Karpas-422 (cell line): Measurements from ENCODE around the gene SLTM. TPM values are rescaled to one million over a fixed set of nuclear protein-coding genes. Genes with fewer than 3 reads are reported as not detected.
"Not testable (repeated sequence)": the region's sequence is repeated elsewhere in the genome, so short reads cannot be mapped to it uniquely, and the experiment has no call there.

ENCODE experiments used
- DNase-seq: peaks from one replicate; pipeline ENCODE4 v3.0.0-alpha.2; 2015
- H2AFZ ChIP-seq: fragments of 200-600 bp; sonication (generic); 2 replicates; pipeline ENCODE4 v1.6.1; 2014; ENCODE audit warnings: antibody characterized with exemption, low read length, mixed read lengths
- H3K27ac ChIP-seq: fragments of 200-600 bp; sonication (generic); 2 replicates; pipeline ENCODE4 v1.5.1; 2014; ENCODE audit warnings: mild to moderate bottlenecking, low read length, moderate library complexity
- H3K27me3 ChIP-seq: fragments of 200-600 bp; sonication (generic); 2 replicates; pipeline ENCODE4 v1.6.1; 2014; ENCODE audit warnings: low read length, mixed read lengths
- H3K36me3 ChIP-seq: fragments of 200-600 bp; sonication (generic); 2 replicates; pipeline ENCODE4 v1.6.1; 2014; ENCODE audit warnings: low read length, mixed read lengths; ENCODE audit not compliant: insufficient read depth
- H3K4me1 ChIP-seq: fragments of 200-600 bp; sonication (generic); 2 replicates; pipeline ENCODE4 v1.6.1; 2014; ENCODE audit warnings: mild to moderate bottlenecking, low read length, mixed read lengths
- H3K4me2 ChIP-seq: fragments of 200-600 bp; sonication (generic); 2 replicates; pipeline ENCODE4 v1.6.1; 2014; ENCODE audit warnings: low read length, low read depth, mild to moderate bottlenecking; ENCODE audit not compliant: poor library complexity, severe bottlenecking
- H3K4me3 ChIP-seq: fragments of 200-600 bp; sonication (generic); 2 replicates; pipeline ENCODE4 v1.5.1; 2014; ENCODE audit warnings: mild to moderate bottlenecking, antibody characterized with exemption, low read length, mixed read lengths
- H3K79me2 ChIP-seq: fragments of 200-600 bp; sonication (generic); 2 replicates; pipeline ENCODE4 v1.6.1; 2014; ENCODE audit warnings: mild to moderate bottlenecking, low read length, mixed read lengths
- H3K9ac ChIP-seq: fragments of 200-600 bp; sonication (generic); 2 replicates; pipeline ENCODE4 v1.6.0; 2014; ENCODE audit warnings: low read length
- H3K9me2 ChIP-seq: fragments of 200-600 bp; sonication (generic), shearing (Covaris generic); replicated peaks from 2 replicates; pipeline ENCODE4 v1.6.0; 2014; ENCODE audit warnings: mild to moderate bottlenecking, low read length, moderate library complexity; ENCODE audit not compliant: insufficient read depth
- H3K9me3 ChIP-seq: fragments of 300-700, 200-600 bp; sonication (generic); 2 replicates; pipeline ENCODE4 v1.6.1; 2014; ENCODE audit warnings: low read length, mixed read lengths
- H4K20me1 ChIP-seq: fragments of 200-600 bp; sonication (generic); 2 replicates; pipeline ENCODE4 v1.6.1; 2014; ENCODE audit warnings: mild to moderate bottlenecking, antibody characterized with exemption, low read length, low read depth; ENCODE audit not compliant: insufficient read depth
- total RNA-seq: library from RNA; depleted of rRNA; stranded (reverse); fragments of >200 nt; shearing (Covaris generic); gene quantifications from 2 replicates; pipeline ENCODE4 v1.2.3, GENCODE V29; 2014; ENCODE audit warnings: low replicate concordance

SLTM gene
- total RNA-seq, 1 experiment from 2014 or later = 119 TPM

DNA sequence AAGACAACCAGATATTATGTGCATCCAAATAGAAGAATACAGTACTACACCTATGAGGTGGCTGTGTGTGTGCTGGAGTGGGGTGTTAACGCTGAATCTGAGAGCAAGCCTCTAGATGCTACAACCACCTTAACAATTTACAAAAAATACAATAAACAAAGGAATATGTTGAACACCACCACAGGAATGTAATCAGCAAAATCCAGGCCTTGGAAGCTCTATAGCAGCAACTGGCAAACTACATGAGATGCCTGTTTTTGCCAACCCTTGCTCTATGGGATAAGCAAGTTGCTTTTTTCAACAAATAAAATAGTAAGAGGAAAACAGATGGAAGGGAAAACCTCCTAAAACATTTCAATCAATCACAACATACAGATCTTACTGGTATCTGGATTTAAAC, 23.9 kb downstream of the SLTM start:
- Histone ChIP-seq H2AFZ (no peak overlapping the region), H3K4me3 (no peak overlapping the region), H3K79me2 (peaks cover 92% of the 10 kb centered on the region), H3K27ac (no peak overlapping the region), H3K9me3 (no peaks in the 10 kb centered on the region), H3K36me3 (peaks cover 55% of the 10 kb centered on the region), H4K20me1 (no peaks in the 10 kb centered on the region; the same call in 1 of the 2 replicates), H3K9me2 (no peaks in the 10 kb centered on the region), H3K27me3 (no peaks in the 10 kb centered on the region), H3K9ac (no peak overlapping the region), H3K4me1 (peaks cover 10% of the 10 kb centered on the region), H3K4me2 (no peak overlapping the region)
- no peak for DNase-seq

DNA sequence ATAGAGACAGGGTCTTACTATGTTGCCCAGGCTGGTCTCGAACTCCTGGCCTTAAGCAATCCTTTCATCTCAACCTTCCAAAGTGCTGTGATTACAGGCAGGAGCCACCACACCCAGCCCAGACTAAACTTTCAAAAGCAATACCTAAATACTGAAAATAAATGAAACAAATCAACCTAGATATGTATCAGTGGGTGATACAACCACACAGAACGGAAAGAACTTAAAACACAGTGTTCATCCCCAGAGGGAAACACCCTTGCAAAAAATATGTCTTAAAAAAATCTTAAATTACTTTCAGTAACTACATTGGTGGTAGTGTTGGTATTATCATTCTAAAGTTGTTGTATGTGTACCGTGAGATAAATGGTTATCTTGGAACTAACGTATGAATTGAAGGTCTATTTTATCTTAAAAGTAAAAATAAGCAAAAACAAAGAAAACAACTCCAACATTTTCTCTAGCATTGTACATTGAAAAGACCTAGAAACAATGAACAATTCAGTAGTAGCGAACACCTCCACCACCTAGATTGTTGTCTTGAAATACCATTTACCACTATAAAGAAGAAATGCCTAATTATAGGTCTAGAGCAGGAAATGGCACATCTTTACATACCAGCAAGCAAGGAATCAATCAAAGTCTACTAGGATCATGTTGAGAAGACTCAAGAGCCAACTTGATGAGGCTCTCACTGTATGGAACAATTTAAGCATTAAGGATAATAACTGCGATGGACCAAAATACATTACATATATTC, 24.7 kb downstream of the SLTM start:
- no peak overlapping the region for H3K9ac ChIP-seq
- H2AFZ ChIP-seq = no peak overlapping the region
- no peaks in the 10 kb centered on the region for H3K27me3 ChIP-seq
- DNase-seq = peak; percentile 30
- H3K4me1 ChIP-seq = peaks cover 10% of the 10 kb centered on the region
- H3K27ac ChIP-seq = no peak overlapping the region
- H3K79me2 ChIP-seq = peaks cover 92% of the 10 kb centered on the region
- H3K4me2 ChIP-seq = no peak overlapping the region
- no peaks in the 10 kb centered on the region for H3K9me2 ChIP-seq
- no peaks in the 10 kb centered on the region for H3K9me3 ChIP-seq
- H4K20me1 ChIP-seq = no peaks in the 10 kb centered on the region; the same call in 1 of the 2 replicates
- peaks cover 46% of the 10 kb centered on the region for H3K36me3 ChIP-seq
- no peak overlapping the region for H3K4me3 ChIP-seq

DNA sequence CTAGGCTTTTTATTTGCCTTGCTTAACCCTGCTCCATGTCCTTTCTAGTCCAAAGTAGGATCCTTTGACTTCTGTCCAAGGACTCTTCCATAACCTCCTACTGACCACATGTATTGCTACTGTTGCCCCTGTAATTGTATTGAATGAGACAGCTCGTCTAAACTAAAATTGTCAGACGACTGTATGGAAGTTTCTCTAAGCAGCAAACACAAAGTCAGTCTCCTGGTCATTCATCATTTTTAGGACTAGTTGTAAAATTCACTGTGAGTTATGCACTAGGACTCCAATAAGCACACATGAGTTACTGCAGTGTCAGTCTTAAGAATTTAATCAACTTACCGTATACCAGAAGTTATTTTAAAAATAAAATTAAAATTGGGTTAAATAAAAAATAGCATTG, 32.8 kb downstream of the SLTM start:
- peak; percentile 34 for DNase-seq
- H3K4me1 ChIP-seq = no peaks in the 10 kb centered on the region
- no peak overlapping the region for H2AFZ ChIP-seq
- H3K36me3 ChIP-seq = peaks cover 50% of the 10 kb centered on the region
- H4K20me1 ChIP-seq = no peaks in the 10 kb centered on the region
- H3K4me3 ChIP-seq = no peak overlapping the region
- peaks cover 72% of the 10 kb centered on the region for H3K79me2 ChIP-seq
- H3K27me3 ChIP-seq = no peaks in the 10 kb centered on the region
- no peaks in the 10 kb centered on the region for H3K9me2 ChIP-seq
- H3K9me3 ChIP-seq = no peaks in the 10 kb centered on the region
- H3K27ac ChIP-seq = no peak overlapping the region
- H3K9ac ChIP-seq = no peak overlapping the region
- H3K4me2 ChIP-seq = no peak overlapping the region

DNA sequence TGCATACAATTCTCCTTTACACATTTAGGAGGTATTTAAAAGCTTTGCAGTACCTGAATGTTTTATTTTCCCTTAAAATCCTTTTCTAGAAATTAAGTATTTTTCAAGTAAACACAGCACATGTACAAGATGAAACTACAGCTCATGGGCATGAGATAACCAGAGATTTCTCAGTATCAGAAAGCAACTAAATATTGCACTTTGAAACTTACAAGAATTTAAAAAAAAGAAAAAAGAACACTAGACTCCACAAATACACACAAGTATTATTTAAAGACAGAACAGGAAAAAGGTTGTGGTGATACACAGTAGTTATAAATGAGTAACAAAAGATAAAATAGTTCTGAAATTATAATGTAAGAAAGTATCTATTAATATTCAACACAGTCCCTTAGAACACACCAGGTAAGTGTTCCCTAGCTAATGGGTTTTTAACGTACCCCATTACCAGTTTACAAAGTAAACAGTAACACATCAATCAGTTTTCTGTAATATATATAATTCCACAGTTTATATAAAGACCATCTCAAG, 35.3 kb downstream of the SLTM start:
- Histone ChIP-seq H3K27ac (no peak overlapping the region), H2AFZ (no peak overlapping the region), H3K36me3 (peaks cover 65% of the 10 kb centered on the region), H3K79me2 (peaks cover 60% of the 10 kb centered on the region), H4K20me1 (no peaks in the 10 kb centered on the region), H3K4me1 (no peaks in the 10 kb centered on the region), H3K9me3 (no peaks in the 10 kb centered on the region), H3K9me2 (no peaks in the 10 kb centered on the region), H3K9ac (no peak overlapping the region), H3K4me3 (no peak overlapping the region), H3K4me2 (no peak overlapping the region), H3K27me3 (no peaks in the 10 kb centered on the region)
- DNase-seq = no peak

DNA sequence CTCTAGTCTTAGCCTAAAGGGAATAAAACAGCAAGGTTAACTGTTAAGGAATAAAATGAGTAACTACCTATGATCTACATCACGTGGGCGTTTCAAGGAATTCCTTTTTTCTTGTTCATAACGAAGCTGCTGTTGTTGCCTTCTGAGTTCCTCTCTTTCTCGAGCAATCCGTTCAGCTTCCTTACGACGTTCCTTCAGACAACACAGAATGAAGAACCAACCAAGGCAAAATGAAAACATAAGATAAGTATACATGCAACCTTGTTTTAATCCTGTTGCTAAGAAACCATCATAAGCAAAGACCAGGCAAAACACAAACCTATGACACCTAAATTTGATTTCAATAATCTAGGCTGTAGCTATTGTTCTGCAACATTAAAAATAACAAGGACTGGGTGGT, 44.1 kb downstream of the SLTM start:
- Histone ChIP-seq H3K4me3 (no peak overlapping the region), H4K20me1 (no peaks in the 10 kb centered on the region)

DNA sequence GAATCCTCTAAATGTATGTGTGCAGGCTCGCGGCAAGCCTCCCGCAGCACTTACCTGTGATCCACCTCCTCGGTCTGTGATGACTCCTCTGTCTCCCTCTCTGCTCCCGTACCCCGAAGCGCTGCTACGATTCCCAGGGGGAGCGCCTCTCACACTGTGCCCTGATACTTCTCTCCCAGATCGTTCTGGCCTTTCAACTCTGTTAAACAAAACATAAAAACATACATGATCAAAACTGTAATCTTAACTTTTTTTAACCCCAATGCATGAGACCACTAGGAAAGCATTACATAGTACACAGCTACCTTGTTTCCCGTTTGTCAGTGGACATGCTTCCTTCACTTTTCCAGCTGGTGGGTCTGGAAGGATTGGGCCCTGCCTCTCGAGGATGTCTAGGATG, 46.6 kb downstream of the SLTM start:
- Histone ChIP-seq H3K36me3 (peaks cover 74% of the 10 kb centered on the region), H3K27ac (no peak overlapping the region), H3K4me3 (no peak overlapping the region), H3K27me3 (no peaks in the 10 kb centered on the region), H2AFZ (no peak overlapping the region), H4K20me1 (no peaks in the 10 kb centered on the region), H3K4me1 (no peaks in the 10 kb centered on the region), H3K79me2 (peaks cover 20% of the 10 kb centered on the region), H3K9me3 (no peaks in the 10 kb centered on the region), H3K4me2 (no peak overlapping the region), H3K9me2 (no peaks in the 10 kb centered on the region), H3K9ac (no peak overlapping the region)
- no peak for DNase-seq

More for the DNA sequence above, 44.1 kb downstream of the SLTM start:
- Histone ChIP-seq H3K9ac (no peak overlapping the region), H3K79me2 (peaks cover 27% of the 10 kb centered on the region), H3K9me2 (no peaks in the 10 kb centered on the region), H2AFZ (no peak overlapping the region), H3K4me2 (no peak overlapping the region), H3K9me3 (no peaks in the 10 kb centered on the region), H3K4me1 (no peaks in the 10 kb centered on the region), H3K36me3 (peaks cover 86% of the 10 kb centered on the region), H3K27ac (no peak overlapping the region), H3K27me3 (no peaks in the 10 kb centered on the region)
- DNase-seq = no peak

DNA sequence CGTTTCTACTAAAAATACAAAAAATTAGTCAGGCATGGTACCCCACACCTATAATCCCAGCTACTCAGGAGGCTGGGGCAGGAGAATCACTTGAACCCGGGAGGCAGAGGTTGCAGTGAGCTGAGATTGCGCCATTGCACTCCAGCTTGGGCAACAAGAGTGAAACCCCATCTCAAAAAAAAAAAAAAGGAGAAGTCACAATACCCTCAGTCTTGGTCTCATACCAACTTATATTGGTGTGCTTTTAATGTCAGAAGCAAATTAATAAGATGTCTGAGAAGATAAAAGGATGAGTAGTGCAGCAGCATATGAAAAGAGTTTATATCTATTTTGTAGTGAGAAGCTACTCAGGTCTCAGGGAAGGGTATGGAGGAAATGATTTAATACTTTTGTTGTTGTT, 49.6 kb downstream of the SLTM start:
- not testable (repeated sequence) for H3K79me2 ChIP-seq, H3K9ac ChIP-seq, H3K4me3 ChIP-seq, DNase-seq, H3K27ac ChIP-seq, H2AFZ ChIP-seq, H3K4me2 ChIP-seq, H3K4me1 ChIP-seq, H3K9me3 ChIP-seq, H4K20me1 ChIP-seq, H3K9me2 ChIP-seq, H3K27me3 ChIP-seq
- H3K36me3 ChIP-seq = peaks cover 71% of the 10 kb centered on the region

DNA sequence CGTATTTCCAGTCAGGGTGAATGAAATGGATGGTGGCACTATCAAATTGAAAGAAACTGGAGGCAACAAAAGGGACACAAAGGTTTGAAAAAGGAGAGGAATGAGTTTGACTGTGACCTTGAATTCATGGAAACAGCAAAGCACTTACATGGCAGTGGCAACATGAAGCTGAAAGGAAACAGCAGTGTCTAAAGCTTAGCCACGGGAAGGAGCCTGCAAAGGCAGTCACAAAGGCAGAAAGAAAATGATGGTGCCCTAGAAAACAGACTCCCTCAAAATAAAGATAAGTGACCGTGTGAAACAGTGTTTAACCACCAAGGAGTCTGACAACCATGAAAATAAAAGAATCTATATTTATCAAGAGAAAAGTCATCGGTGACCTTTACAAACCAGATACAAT, 51.2 kb downstream of the SLTM start:
- H4K20me1 ChIP-seq = no peaks in the 10 kb centered on the region
- peaks cover 6% of the 10 kb centered on the region; the same call in 1 of the 2 replicates for H3K79me2 ChIP-seq
- H2AFZ ChIP-seq = no peak overlapping the region
- H3K36me3 ChIP-seq = peaks cover 65% of the 10 kb centered on the region
- no peaks in the 10 kb centered on the region for H3K4me1 ChIP-seq
- H3K9ac ChIP-seq = no peak overlapping the region
- DNase-seq = no peak
- H3K27ac ChIP-seq = no peak overlapping the region
- no peaks in the 10 kb centered on the region for H3K9me2 ChIP-seq
- H3K9me3 ChIP-seq = no peaks in the 10 kb centered on the region
- no peak overlapping the region for H3K4me2 ChIP-seq
- no peak overlapping the region for H3K4me3 ChIP-seq
- H3K27me3 ChIP-seq = no peaks in the 10 kb centered on the region
